ENCODE data around the gene EREG.
"Not testable (repeated sequence)": the region's sequence is repeated elsewhere in the genome, so short reads cannot be mapped to it uniquely, and the experiment has no call there.

Gene EREG

DNA sequence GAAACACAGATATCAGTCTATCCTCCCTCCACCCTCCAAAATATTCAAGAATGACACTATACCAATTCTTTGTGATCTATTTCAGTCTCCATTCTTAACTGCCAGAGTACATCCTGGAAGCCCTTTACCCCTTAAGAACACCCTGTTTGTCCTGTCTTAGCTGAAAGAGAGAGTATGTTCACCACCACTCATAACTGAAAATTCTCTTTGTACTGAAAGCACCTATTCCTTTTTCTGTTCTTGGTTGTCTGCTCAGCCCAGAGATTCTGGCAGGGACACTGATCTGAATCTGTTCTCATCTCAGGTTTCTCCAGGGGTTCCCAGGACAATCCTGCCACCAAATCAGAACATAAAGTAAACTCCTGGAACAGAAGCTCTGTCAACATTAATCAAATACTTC is 25.4 kb upstream of the EREG start:
- DNase-seq (ENCODE audit: extremely low spot score, insufficient read length, low read depth) (no peak), FAIRE-seq (no peak)

GRCh38 chr4:74340421-74340820 is 24.5 kb upstream of the EREG start:
- not testable (repeated sequence) for FAIRE-seq; DNase-seq (ENCODE audit: extremely low spot score, insufficient read length, low read depth)

DNA sequence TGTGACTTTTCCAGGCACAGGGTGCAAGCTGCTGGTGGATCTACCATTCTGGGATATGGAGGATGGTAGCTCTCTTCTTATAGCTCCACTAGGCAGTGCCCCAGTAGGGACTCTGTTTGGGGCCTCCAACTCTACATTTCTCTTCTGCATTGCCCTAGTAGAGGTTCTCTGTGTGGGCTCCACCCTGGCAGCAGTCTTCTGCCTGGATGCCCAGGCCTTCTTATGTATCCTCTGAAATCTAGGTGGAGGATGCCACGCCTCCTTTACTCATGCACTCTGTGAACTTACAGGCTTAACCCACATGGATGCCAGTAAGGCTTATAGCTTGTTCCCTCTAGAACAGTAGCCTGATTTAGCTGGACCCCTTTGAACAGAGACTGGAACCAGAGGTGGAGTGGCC is 20.9 kb upstream of the EREG start:
- DNase-seq (ENCODE audit: extremely low spot score, insufficient read length, low read depth), result no peak
- FAIRE-seq, result no peak

DNA sequence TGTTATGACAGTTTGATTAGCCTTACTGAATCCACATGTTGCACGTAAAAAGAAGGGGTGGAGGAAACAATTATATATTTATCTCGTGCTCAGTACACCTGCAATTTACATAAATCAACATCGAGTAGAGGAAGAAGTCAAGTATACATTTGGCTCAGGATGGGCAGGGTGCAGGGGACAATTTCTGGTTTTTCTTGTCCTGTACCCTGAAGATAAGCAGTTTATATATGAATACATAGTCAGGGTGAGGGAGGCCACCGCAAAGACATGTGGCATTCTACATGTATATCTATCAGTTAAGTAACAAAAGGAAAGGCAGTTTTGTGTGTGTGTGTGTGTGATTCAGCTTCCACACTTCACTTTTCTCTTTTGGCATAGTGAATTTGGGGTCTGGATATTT is 11.1 kb upstream of the EREG start:
- DNase-seq (ENCODE audit: extremely low spot score, insufficient read length, low read depth) (no peak), FAIRE-seq (no peak)

GRCh38 chr4:74357965-74358364 is 7.0 kb upstream of the EREG start:
- no peak for DNase-seq (ENCODE audit: extremely low spot score, insufficient read length, low read depth)
- FAIRE-seq, result no peak

DNA sequence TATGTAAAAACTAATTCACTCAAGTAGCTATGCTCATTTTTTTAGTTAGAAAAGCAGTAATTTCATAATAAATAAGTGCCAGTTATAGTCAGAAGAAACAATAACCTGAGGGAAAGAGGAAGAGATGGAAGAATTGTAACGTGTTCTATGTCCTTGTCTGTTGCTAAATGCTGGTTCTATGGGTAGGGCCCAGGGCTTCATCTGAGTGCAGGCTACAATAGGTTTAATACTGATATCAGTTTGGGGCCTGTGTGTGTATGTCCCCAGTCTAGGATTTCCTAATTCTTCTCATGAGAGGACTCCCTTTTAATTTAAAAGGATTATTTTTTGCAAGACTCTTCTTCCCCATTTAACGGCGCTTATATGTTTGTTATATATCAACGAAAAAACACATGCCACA is 3.3 kb upstream of the EREG start:
- FAIRE-seq (no peak), DNase-seq (ENCODE audit: extremely low spot score, insufficient read length, low read depth) (no peak)

DNA sequence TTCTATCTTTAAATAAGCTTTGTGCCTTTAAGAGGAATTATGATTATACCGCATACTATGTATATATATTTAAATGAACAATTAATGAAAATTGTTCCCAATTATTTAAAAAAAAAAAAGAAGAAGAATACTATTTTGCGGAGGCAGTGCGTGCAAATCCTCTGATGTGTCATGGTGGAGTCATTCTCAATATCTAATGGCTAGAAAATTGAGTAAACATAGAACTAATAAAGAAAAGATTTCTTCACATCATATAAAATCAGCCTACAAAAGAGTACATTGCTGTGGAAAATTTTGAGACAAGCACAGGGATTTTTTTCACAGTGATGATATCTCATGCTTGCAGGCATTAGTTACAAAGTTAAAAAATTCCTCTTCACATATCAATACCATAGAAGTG is 2.6 kb upstream of the EREG start:
- FAIRE-seq, result no peak

GRCh38 chr4:74364256-74364651 is 691 bp upstream of the EREG start:
- FAIRE-seq, result no peak
- DNase-seq (ENCODE audit: extremely low spot score, insufficient read length, low read depth), result no peak

More for the DNA sequence above, 2.6 kb upstream of the EREG start:
- DNase-seq (ENCODE audit: extremely low spot score, insufficient read length, low read depth), result no peak

- FAIRE-seq, result no peak
- DNase-seq (ENCODE audit: extremely low spot score, insufficient read length, low read depth), result no peak
These were observed 816 bp downstream of the EREG start for GRCh38 chr4:74365761-74366160.

GRCh38 chr4:74366367-74366911 is 1.5 kb downstream of the EREG start:
- no peak for DNase-seq (ENCODE audit: extremely low spot score, insufficient read length, low read depth)
- FAIRE-seq, result peak; percentile 77

GRCh38 chr4:74367656-74368290 is 2.8 kb downstream of the EREG start:
- DNase-seq (ENCODE audit: extremely low spot score, insufficient read length, low read depth) (no peak), FAIRE-seq (no peak)

GRCh38 chr4:74368596-74368995 is 3.7 kb downstream of the EREG start:
- peak; percentile 9 for FAIRE-seq
- DNase-seq (ENCODE audit: extremely low spot score, insufficient read length, low read depth), result no peak

DNA sequence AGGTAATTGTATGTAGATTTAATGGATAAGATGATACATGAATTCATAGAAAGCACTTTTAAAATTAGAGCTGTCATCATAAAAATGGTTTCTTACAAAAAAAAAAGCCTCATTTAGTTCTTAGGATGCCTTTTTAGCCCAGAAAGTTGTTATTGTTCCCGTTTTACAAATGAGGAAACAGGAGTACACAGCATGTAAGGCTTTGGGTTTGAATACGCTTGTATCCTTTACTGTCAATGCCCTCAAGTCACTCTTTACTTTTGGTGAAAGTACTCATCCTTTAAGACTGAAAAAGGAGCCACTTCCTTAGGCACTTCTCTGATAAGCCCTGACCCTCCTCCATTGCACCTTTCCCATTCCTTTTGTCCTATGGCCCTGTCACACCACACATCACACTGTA is 4.9 kb downstream of the EREG start:
- DNase-seq (ENCODE audit: extremely low spot score, insufficient read length, low read depth) (no peak), FAIRE-seq (no peak)

DNA sequence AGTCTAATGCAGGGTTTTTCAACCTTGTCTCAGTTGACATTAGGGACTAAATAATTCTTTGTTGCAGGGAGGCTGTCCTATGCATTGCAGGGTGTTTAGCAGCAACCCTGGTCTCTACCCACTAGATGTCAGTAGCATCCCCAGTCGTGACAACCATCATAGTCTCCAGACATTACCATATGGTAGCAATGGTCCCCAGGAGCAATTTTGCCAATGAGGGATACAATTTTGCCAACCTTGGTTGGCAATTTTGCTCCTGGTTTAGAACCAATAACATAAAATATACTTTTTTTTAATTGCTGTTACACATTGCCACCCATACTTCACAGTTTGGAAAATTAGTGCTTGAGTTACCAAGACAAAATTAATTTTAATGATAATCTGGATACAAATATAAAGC is 6.0 kb downstream of the EREG start:
- FAIRE-seq (peak; percentile 87), DNase-seq (ENCODE audit: extremely low spot score, insufficient read length, low read depth) (no peak)

DNA sequence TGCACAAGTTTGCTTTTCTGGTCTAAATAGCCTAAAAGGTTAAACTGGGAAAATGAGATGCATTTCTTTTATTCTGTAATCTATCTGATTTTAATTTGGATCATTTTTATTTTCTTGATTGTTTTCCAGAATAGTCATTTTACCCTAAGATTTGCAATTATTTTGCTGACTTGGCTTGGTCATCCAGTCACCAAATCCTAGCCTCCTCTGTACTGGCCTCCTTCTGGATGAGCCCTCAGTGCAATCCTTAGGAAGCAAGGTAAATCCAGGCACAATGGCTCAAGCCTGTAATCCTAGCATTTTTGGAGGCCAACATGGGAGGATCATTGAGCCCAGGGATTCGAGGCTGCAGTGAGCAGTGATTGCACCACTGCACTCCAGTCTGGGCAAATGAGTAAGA is 9.2 kb downstream of the EREG start:
- FAIRE-seq (no peak), DNase-seq (ENCODE audit: extremely low spot score, insufficient read length, low read depth) (no peak)

DNA sequence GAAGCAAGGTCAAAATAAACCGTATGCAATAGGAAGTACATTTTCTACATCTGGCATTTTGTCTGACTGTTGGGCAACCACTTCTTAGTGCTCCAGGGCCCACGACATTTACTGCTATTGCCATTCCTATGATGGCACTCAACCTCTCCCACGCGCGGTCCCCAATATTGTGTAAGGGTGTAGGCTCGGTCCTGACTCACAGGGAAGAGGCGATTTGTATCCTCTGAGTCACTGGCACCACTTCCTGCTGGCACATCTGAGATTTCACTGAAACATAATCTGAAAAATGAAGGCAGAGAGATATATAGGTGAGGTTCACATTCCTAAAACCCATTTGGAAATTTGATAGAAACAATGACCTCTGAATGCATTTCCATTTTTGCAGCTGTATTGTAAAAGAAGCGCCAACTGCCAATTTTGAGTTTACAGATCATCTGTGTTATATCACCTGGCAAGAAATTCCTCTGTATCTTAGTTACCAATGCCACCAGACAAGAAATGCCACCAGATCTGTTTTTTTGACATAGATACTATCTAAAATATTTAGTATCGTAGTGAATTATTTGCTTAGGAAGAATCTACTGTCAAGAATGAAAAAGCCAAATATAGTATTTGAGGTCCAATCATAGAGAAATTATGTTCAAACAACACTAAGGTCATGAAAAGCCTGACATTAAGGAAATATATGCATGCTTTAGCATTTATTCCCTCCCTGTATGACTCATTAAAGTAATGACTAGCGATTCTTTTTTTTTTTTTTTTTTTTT is 9.8 kb downstream of the EREG start:
- FAIRE-seq (no peak), DNase-seq (ENCODE audit: extremely low spot score, insufficient read length, low read depth) (no peak)

GRCh38 chr4:74375824-74376426 is 11.0 kb downstream of the EREG start:
- FAIRE-seq, result no peak
- DNase-seq (ENCODE audit: extremely low spot score, insufficient read length, low read depth), result no peak

- FAIRE-seq, result peak; percentile 62
- peak; percentile 28 for DNase-seq (ENCODE audit: extremely low spot score, insufficient read length, low read depth)
These were observed 12.0 kb downstream of the EREG start for GRCh38 chr4:74376888-74377483.

- DNase-seq (ENCODE audit: extremely low spot score, insufficient read length, low read depth), result no peak
- no peak for FAIRE-seq
These were observed 12.8 kb downstream of the EREG start for GRCh38 chr4:74377714-74378113.

- FAIRE-seq (no peak), DNase-seq (ENCODE audit: extremely low spot score, insufficient read length, low read depth) (no peak)
These were observed 13.6 kb downstream of the EREG start for GRCh38 chr4:74378573-74378972.

GRCh38 chr4:74379912-74380311 is 15.0 kb downstream of the EREG start:
- DNase-seq (ENCODE audit: extremely low spot score, insufficient read length, low read depth) (no peak), FAIRE-seq (no peak)
